IMR-90 (cell line): ENCODE data around the gene CHST10. TPM values are rescaled to one million over a fixed set of nuclear protein-coding genes. Genes with fewer than 3 reads are reported as not detected.

ENCODE experiments used
- ATAC-seq: fragments of 200-7000 bp; cut with Tn5 transposase; 2 replicates; pipeline ENCODE4 v1.9.1; 2020; ENCODE audit warnings: low read depth, mild to moderate bottlenecking, moderate library complexity
- BruUV-seq: library from RNA; stranded (reverse); fragments of 400-500 nt; replicated peaks from 2 replicates; lab custom pipeline; 2021; lab: Mats Ljungman, UMichigan
- CTCF ChIA-PET: fragments of 300-600 bp; formaldehyde crosslinking; extraction: SDS; loops from one replicate; lab custom pipeline; 2021; ENCODE audit warnings: antibody characterized with exemption; lab: Yijun Ruan, JAX
- POLR2A ChIA-PET: fragments of 300-600 bp; sonication (Branson Sonifier 250); formaldehyde crosslinking; loops from one replicate; lab custom pipeline; 2022; ENCODE audit warnings: antibody characterized with exemption; ENCODE audit not compliant: unreplicated experiment; lab: Charles Lee
- DNase-seq: peaks from one replicate; pipeline ENCODE4 v3.0.0; 2013
- H2AFZ ChIP-seq: replicated peaks from 2 replicates; pipeline ENCODE3; 2013; ENCODE audit warnings: low read length, mild to moderate bottlenecking; ENCODE audit not compliant: poor library complexity
- H2AK5ac ChIP-seq: 2 replicates; pipeline ENCODE4 v1.6.1; 2013; ENCODE audit warnings: low read depth, low read length, inconsistent platforms
- H2AK9ac ChIP-seq: replicated peaks from 2 replicates; pipeline ENCODE3; 2013; ENCODE audit warnings: mild to moderate bottlenecking, low read depth, low read length, moderate library complexity; ENCODE audit not compliant: poor library complexity
- H2BK120ac ChIP-seq: 2 replicates; pipeline ENCODE4 v1.6.1; 2013; ENCODE audit warnings: low read depth, low read length, inconsistent platforms
- H2BK15ac ChIP-seq: 3 replicates; pipeline ENCODE4 v1.6.1; 2013; ENCODE audit warnings: low read depth, low read length, inconsistent platforms
- H2BK20ac ChIP-seq: 2 replicates; pipeline ENCODE4 v1.6.1; 2013; ENCODE audit warnings: low read depth, mild to moderate bottlenecking, inconsistent platforms, low read length, moderate library complexity
- H2BK5ac ChIP-seq: 2 replicates; pipeline ENCODE4 v1.6.1; 2013; ENCODE audit warnings: mild to moderate bottlenecking, low read depth, low read length, inconsistent platforms; ENCODE audit not compliant: poor library complexity, severe bottlenecking
- H3K14ac ChIP-seq: replicated peaks from 2 replicates; pipeline ENCODE4 v1.6.1; 2013; ENCODE audit warnings: low read depth, low read length, inconsistent platforms
- H3K18ac ChIP-seq: 2 replicates; pipeline ENCODE4 v1.6.1; 2013; ENCODE audit warnings: low read depth, low read length, control low read depth
- H3K23ac ChIP-seq: 2 replicates; pipeline ENCODE4 v1.6.1; 2013; ENCODE audit warnings: low read depth, low read length, inconsistent platforms
- H3K27ac ChIP-seq: 2 replicates; pipeline ENCODE4 v1.5.1; 2013; ENCODE audit warnings: mild to moderate bottlenecking, control low read depth, low read length; ENCODE audit not compliant: insufficient read depth
- H3K27me3 ChIP-seq: 2 replicates; pipeline ENCODE4 v1.6.1; 2013; ENCODE audit warnings: low read length; ENCODE audit not compliant: control insufficient read depth, insufficient read depth
- H3K36me3 ChIP-seq: 2 replicates; pipeline ENCODE4 v1.6.1; 2013; ENCODE audit warnings: low read length, mixed read lengths; ENCODE audit not compliant: control insufficient read depth, insufficient read depth
- H3K4ac ChIP-seq: 2 replicates; pipeline ENCODE4 v1.6.1; 2013; ENCODE audit warnings: low read depth, low read length, inconsistent platforms
- H3K4me1 ChIP-seq: 2 replicates; pipeline ENCODE4 v1.6.1; 2013; ENCODE audit warnings: low read length, mixed read lengths; ENCODE audit not compliant: control insufficient read depth, insufficient read depth
- H3K4me2 ChIP-seq: 2 replicates; pipeline ENCODE4 v1.6.1; 2013; ENCODE audit warnings: low read depth, mild to moderate bottlenecking, control low read depth, low read length, moderate library complexity
- H3K4me3 ChIP-seq: 2 replicates; pipeline ENCODE4 v1.5.1; 2013; ENCODE audit warnings: low read depth, mild to moderate bottlenecking, control low read depth, low read length, moderate library complexity; ENCODE audit not compliant: insufficient read depth
- H3K56ac ChIP-seq: 2 replicates; pipeline ENCODE4 v1.6.1; 2013; ENCODE audit warnings: low read length, inconsistent platforms; ENCODE audit not compliant: insufficient read depth; ENCODE audit errors: extremely low read depth
- H3K79me1 ChIP-seq, 2 experiments: 2 replicates each; pipeline ENCODE4 v1.6.1; 2013; ENCODE audit warnings: low read length in 2 of 2, inconsistent platforms in 1 of 2, low read depth in 1 of 2
- H3K9ac ChIP-seq: 2 replicates; pipeline ENCODE4 v1.6.1; 2013; ENCODE audit warnings: low read depth, low read length, control low read depth
- H3K9me1 ChIP-seq: 2 replicates; pipeline ENCODE4 v1.6.1; 2013; ENCODE audit warnings: low read length, inconsistent platforms; ENCODE audit not compliant: insufficient read depth
- H3K9me3 ChIP-seq: 2 replicates; pipeline ENCODE4 v1.6.1; 2013; ENCODE audit warnings: low read length; ENCODE audit not compliant: control insufficient read depth, insufficient read depth
- H4K20me1 ChIP-seq: 2 replicates; pipeline ENCODE4 v1.6.1; 2013; ENCODE audit warnings: low read length, inconsistent platforms; ENCODE audit not compliant: insufficient read depth
- H4K5ac ChIP-seq: 2 replicates; pipeline ENCODE4 v1.6.1; 2013; ENCODE audit warnings: mild to moderate bottlenecking, low read depth, low read length, control low read depth
- H4K8ac ChIP-seq, 2 experiments: 2 replicates each; pipeline ENCODE4 v1.6.1; 2013; ENCODE audit warnings: low read depth in 2 of 2, low read length in 2 of 2, control low read depth in 1 of 2, inconsistent platforms in 1 of 2
- H4K91ac ChIP-seq: 2 replicates; pipeline ENCODE4 v1.6.1; 2013; ENCODE audit warnings: low read depth, low read length, inconsistent platforms; ENCODE audit not compliant: insufficient read depth
- CEBPB ChIP-seq: IDR thresholded peaks from 2 replicates; pipeline ENCODE4 v1.6.1; 2012; ENCODE audit warnings: low read depth, low read length, improper control_type of control experiment
- CHD1 ChIP-seq: IDR thresholded peaks from 2 replicates; pipeline ENCODE4 v1.6.1; 2012; ENCODE audit warnings: low read depth, low read length, improper control_type of control experiment
- FOS ChIP-seq: fragments of 150-350 bp; IDR thresholded peaks from 2 replicates; pipeline ENCODE4 v1.6.1; 2016; ENCODE audit warnings: low read depth, low read length
- MAFK ChIP-seq: IDR thresholded peaks from 2 replicates; pipeline ENCODE4 v1.6.1; 2012; ENCODE audit warnings: low read depth, low read length, improper control_type of control experiment
- MAZ ChIP-seq: IDR thresholded peaks from 2 replicates; pipeline ENCODE4 v1.6.1; 2012; ENCODE audit warnings: low read depth, mild to moderate bottlenecking, low read length, improper control_type of control experiment, moderate library complexity, borderline replicate concordance
- MXI1 ChIP-seq: IDR thresholded peaks from 2 replicates; pipeline ENCODE4 v1.6.1; 2012; ENCODE audit warnings: low read depth, mild to moderate bottlenecking, low read length, moderate library complexity, borderline replicate concordance
- NFE2L2 ChIP-seq: fragments of 150-350 bp; IDR thresholded peaks from 2 replicates; pipeline ENCODE4 v1.6.1; 2016; ENCODE audit warnings: low read depth, mild to moderate bottlenecking, low read length
- RFX5 ChIP-seq: IDR thresholded peaks from 2 replicates; pipeline ENCODE4 v1.8.0; 2012; ENCODE audit warnings: low read depth, mild to moderate bottlenecking, low read length, moderate library complexity
- SMC3 ChIP-seq: fragments of 150-350 bp; IDR thresholded peaks from 2 replicates; pipeline ENCODE4 v1.6.1; 2016; ENCODE audit warnings: low read depth, mild to moderate bottlenecking, antibody characterized with exemption, low read length, moderate library complexity
- WGBS, 2 experiments: methylation state at CpG; one replicate each; pipeline versions ENCODE4 v1.1.5 to v1.1.7; 2013; ENCODE audit warnings: missing lambda C conversion rate in 2 of 2; ENCODE audit not compliant: insufficient read length in 1 of 2; ENCODE audit errors: extremely low coverage in 2 of 2; 5-methylcytosine and 5-hydroxymethylcytosine counted together
- dilution Hi-C: fragments of 300-500 bp; cut with HindIII; formaldehyde crosslinking; loops from one replicate; pipeline ENCODE4 v1.14.3; 2018; ENCODE audit warnings: low sequenced_read_pairs; ENCODE audit not compliant: unreplicated experiment
- in situ Hi-C: fragments of 300-500 bp; cut with MboI; formaldehyde crosslinking; loops from 3 replicates; pipeline ENCODE4 v1.14.3; 2019; ENCODE audit warnings: low sequenced_read_pairs, inconsistent platforms, mixed read lengths
- intact Hi-C: fragments of 100-400 bp; cut with micrococcal nuclease; formaldehyde crosslinking; loops from 2 replicates; pipeline ENCODE4 v1.10.0; 2022
- polyA plus RNA-seq, 3 experiments: library from polyadenylated mRNA; depleted of rRNA; stranded (reverse); fragments of >200 nt; gene quantifications; 2 replicates each; pipeline ENCODE4 v1.2.3, GENCODE V29; 2012; ENCODE audit warnings: low replicate concordance in 1 of 3
- total RNA-seq: library from RNA; depleted of rRNA; stranded (reverse); fragments of >200 nt; gene quantifications from 2 replicates; pipeline ENCODE4 v1.2.3, GENCODE V29; 2012

Gene CHST10
- total and polyA plus RNA-seq, 2 of the 4 experiments (the other 2 are of a cell fraction) = 6.9 to 8.6 TPM

GRCh38 chr2:100424277-100424875, 6.9 kb upstream of the CHST10 start:
- intact Hi-C loops (loop anchor here (10.0 kb wide), 1 partner anchor 560 kb away; no protein-coding TSS in a partner anchor), in situ Hi-C loops (no loop called here), dilution Hi-C loops (no loop called here)
- Histone ChIP-seq H2BK5ac (no peak overlapping the region), H3K4ac (no peak overlapping the region), H4K91ac (no peak overlapping the region), H4K20me1 (no peaks in the 10 kb centered on the region), H3K4me2 (no peak overlapping the region), H3K18ac (no peak overlapping the region), H3K14ac (no peak overlapping the region), H4K8ac (no peak overlapping the region), H3K23ac (no peak overlapping the region), H3K4me3 (no peak overlapping the region), H3K9me1 (no peaks in the 10 kb centered on the region), H2BK20ac (no peak overlapping the region), H3K36me3 (no peaks in the 10 kb centered on the region), H2BK120ac (no peak overlapping the region), H2BK15ac (no peak overlapping the region), H3K56ac (no peak overlapping the region), H3K4me1 (no peaks in the 10 kb centered on the region), H3K9me3 (no peaks in the 10 kb centered on the region), H3K9ac (no peak overlapping the region), H3K27me3 (peaks cover 24% of the 10 kb centered on the region), H3K79me1 (no peaks in the 10 kb centered on the region), H2AK5ac (no peak overlapping the region), H2AFZ (no peak overlapping the region), H3K27ac (no peak overlapping the region), H2AK9ac (no peak overlapping the region), H4K5ac (no peak overlapping the region)
- WGBS, 2 experiments = 80% methylated on average over 1 of the region's 4 CpGs; no CpG with 5 or more reads in 1 of the 2 experiments
- POLR2A ChIA-PET = no interaction called here
- CTCF ChIA-PET = interaction anchor here (0.6 kb wide), 1 partner anchor 836 kb away, joined by 3 read pairs; no protein-coding TSS in a partner anchor
- no peak for ATAC-seq
- BruUV-seq = no TSS peak
- DNase-seq = no peak
- TF ChIP-seq CEBPB = no peak
- TF ChIP-seq MXI1 = no peak
- no peak for TF ChIP-seq FOS
- no peak for TF ChIP-seq MAFK
- no peak for TF ChIP-seq SMC3
- no peak for TF ChIP-seq NFE2L2
- TF ChIP-seq CHD1 = no peak
- no peak for TF ChIP-seq MAZ
- no peak for TF ChIP-seq RFX5
